HepG2 (cell line): Measurements from ENCODE around the gene RAMAC. TPM values are rescaled to one million over a fixed set of nuclear protein-coding genes. Genes with fewer than 3 reads are reported as not detected.

ENCODE experiments used
- PCBP2 ChIP-seq: fragments of 200-400 bp; formaldehyde crosslinking; optimal IDR thresholded peaks from 2 replicates; pipeline ENCODE3; 2018; ENCODE audit warnings: low read length, low read depth; ENCODE audit not compliant: poor library complexity, severe bottlenecking
- REL ChIP-seq: sonication (generic); formaldehyde crosslinking; conservative IDR thresholded peaks from 2 replicates; pipeline ENCODE4 v1.8.0; 2022; ENCODE audit warnings: mild to moderate bottlenecking, missing genetic modification reagents, moderate library complexity
- ZNF333 ChIP-seq: sonication (generic); formaldehyde crosslinking; IDR thresholded peaks from 2 replicates; pipeline ENCODE4 v1.4.0; 2020; ENCODE audit warnings: mild to moderate bottlenecking, missing genetic modification reagents, borderline replicate concordance
- ZNF800 ChIP-seq: sonication (generic); formaldehyde crosslinking; IDR thresholded peaks from 2 replicates; pipeline ENCODE4 v1.4.0; 2020; ENCODE audit warnings: missing genetic modification reagents
- polyA plus RNA-seq, 8 experiments: library from polyadenylated mRNA; depleted of rRNA in 3 of 8; stranded (reverse) in 7 of 8; unstranded in 1 of 8; fragments of >200 nt; fragmentation: Illumina TruSeq in 4 of 8; extraction: Trizol in 4 of 8; gene quantifications; 2 replicates each; pipeline versions ENCODE4 v1.2.1 to v1.2.3, GENCODE V29; 2011 to 2016; ENCODE audit warnings: low read depth in 4 of 8, missing spikeins in 1 of 8, mixed read lengths in 1 of 8; ENCODE audit not compliant: insufficient read depth in 1 of 8
- total RNA-seq, 5 experiments: library from RNA; depleted of rRNA; stranded (reverse); fragments of >200 nt; fragmentation: Illumina TruSeq; extraction: Trizol; gene quantifications; 2 replicates each; pipeline ENCODE4 v1.2.3, GENCODE V29; 2016; ENCODE audit warnings: low read depth in 1 of 5
- TF ChIP-seq, protein P1 (sequence below): sonication (generic); formaldehyde crosslinking; IDR thresholded peaks from 2 replicates; pipeline ENCODE4 v1.5.0; 2020; ENCODE audit warnings: mild to moderate bottlenecking, missing genetic modification reagents, borderline replicate concordance
- TF ChIP-seq, protein P2 (sequence below): sonication (generic); formaldehyde crosslinking; IDR thresholded peaks from 2 replicates; pipeline ENCODE4 v1.4.0; 2020; ENCODE audit warnings: missing genetic modification reagents
- TF ChIP-seq, protein P3 (sequence below): sonication (generic); formaldehyde crosslinking; IDR thresholded peaks from 2 replicates; pipeline ENCODE4 v1.5.0; 2020; ENCODE audit warnings: missing genetic modification reagents

Gene RAMAC
- total and polyA plus RNA-seq, 2 of the 13 experiments (the other 11 are each of a cell fraction or from before 2014, with no cell fraction given): 22.2 to 45.9 TPM

GRCh38 chr15:82952158-82953081 lies 33.6 kb upstream of the RAMAC start, which contains the start of gene HOMER2 (continued):
- TF ChIP-seq, protein P1, sequence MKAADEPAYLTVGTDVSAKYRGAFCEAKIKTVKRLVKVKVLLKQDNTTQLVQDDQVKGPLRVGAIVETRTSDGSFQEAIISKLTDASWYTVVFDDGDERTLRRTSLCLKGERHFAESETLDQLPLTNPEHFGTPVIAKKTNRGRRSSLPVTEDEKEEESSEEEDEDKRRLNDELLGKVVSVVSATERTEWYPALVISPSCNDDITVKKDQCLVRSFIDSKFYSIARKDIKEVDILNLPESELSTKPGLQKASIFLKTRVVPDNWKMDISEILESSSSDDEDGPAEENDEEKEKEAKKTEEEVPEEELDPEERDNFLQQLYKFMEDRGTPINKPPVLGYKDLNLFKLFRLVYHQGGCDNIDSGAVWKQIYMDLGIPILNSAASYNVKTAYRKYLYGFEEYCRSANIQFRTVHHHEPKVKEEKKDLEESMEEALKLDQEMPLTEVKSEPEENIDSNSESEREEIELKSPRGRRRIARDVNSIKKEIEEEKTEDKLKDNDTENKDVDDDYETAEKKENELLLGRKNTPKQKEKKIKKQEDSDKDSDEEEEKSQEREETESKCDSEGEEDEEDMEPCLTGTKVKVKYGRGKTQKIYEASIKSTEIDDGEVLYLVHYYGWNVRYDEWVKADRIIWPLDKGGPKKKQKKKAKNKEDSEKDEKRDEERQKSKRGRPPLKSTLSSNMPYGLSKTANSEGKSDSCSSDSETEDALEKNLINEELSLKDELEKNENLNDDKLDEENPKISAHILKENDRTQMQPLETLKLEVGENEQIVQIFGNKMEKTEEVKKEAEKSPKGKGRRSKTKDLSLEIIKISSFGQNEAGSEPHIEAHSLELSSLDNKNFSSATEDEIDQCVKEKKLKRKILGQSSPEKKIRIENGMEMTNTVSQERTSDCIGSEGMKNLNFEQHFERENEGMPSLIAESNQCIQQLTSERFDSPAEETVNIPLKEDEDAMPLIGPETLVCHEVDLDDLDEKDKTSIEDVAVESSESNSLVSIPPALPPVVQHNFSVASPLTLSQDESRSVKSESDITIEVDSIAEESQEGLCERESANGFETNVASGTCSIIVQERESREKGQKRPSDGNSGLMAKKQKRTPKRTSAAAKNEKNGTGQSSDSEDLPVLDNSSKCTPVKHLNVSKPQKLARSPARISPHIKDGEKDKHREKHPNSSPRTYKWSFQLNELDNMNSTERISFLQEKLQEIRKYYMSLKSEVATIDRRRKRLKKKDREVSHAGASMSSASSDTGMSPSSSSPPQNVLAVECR (CRISPR knock-in tag): 0 out of 2 replicates have a peak, but pooled peaks have one; percentile 7
- TF ChIP-seq, protein P2, sequence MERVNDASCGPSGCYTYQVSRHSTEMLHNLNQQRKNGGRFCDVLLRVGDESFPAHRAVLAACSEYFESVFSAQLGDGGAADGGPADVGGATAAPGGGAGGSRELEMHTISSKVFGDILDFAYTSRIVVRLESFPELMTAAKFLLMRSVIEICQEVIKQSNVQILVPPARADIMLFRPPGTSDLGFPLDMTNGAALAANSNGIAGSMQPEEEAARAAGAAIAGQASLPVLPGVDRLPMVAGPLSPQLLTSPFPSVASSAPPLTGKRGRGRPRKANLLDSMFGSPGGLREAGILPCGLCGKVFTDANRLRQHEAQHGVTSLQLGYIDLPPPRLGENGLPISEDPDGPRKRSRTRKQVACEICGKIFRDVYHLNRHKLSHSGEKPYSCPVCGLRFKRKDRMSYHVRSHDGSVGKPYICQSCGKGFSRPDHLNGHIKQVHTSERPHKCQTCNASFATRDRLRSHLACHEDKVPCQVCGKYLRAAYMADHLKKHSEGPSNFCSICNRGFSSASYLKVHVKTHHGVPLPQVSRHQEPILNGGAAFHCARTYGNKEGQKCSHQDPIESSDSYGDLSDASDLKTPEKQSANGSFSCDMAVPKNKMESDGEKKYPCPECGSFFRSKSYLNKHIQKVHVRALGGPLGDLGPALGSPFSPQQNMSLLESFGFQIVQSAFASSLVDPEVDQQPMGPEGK: peak; percentile 90
- TF ChIP-seq REL (CRISPR knock-in tag): no peak
- peak; percentile 65 for TF ChIP-seq ZNF800
- no peak for TF ChIP-seq ZNF333
- TF ChIP-seq, protein P3, sequence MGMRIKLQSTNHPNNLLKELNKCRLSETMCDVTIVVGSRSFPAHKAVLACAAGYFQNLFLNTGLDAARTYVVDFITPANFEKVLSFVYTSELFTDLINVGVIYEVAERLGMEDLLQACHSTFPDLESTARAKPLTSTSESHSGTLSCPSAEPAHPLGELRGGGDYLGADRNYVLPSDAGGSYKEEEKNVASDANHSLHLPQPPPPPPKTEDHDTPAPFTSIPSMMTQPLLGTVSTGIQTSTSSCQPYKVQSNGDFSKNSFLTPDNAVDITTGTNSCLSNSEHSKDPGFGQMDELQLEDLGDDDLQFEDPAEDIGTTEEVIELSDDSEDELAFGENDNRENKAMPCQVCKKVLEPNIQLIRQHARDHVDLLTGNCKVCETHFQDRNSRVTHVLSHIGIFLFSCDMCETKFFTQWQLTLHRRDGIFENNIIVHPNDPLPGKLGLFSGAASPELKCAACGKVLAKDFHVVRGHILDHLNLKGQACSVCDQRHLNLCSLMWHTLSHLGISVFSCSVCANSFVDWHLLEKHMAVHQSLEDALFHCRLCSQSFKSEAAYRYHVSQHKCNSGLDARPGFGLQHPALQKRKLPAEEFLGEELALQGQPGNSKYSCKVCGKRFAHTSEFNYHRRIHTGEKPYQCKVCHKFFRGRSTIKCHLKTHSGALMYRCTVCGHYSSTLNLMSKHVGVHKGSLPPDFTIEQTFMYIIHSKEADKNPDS: no peak
- TF ChIP-seq PCBP2: no peak
